Mesenteric fat pad (tissue), 1 donor: Measurements from ENCODE around the gene NFKBIE. TPM values are rescaled to one million over a fixed set of nuclear protein-coding genes. Genes with fewer than 3 reads are reported as not detected.

ENCODE experiments used
- DNase-seq: peaks from one replicate; pipeline ENCODE4 v3.0.0-alpha.2; 2020; ENCODE audit warnings: low spot score
- total RNA-seq: library from RNA; stranded (reverse); fragmentation: NEBNext Ultra II Directional; extraction: Animal tissue kit (Norgen Biotek cat#: 25700); gene quantifications from one replicate; pipeline ENCODE4 v1.2.1, GENCODE V29; 2021
- donor health status: DM: yes; HTN: yes; CAD: no.

Gene NFKBIE
- total RNA-seq, 1 donor from 2014 or later: 6.6 TPM

- DNase-seq: no peak
Observed at GRCh38 chr6:44217332-44218143, 47.8 kb downstream of the NFKBIE start.

DNA sequence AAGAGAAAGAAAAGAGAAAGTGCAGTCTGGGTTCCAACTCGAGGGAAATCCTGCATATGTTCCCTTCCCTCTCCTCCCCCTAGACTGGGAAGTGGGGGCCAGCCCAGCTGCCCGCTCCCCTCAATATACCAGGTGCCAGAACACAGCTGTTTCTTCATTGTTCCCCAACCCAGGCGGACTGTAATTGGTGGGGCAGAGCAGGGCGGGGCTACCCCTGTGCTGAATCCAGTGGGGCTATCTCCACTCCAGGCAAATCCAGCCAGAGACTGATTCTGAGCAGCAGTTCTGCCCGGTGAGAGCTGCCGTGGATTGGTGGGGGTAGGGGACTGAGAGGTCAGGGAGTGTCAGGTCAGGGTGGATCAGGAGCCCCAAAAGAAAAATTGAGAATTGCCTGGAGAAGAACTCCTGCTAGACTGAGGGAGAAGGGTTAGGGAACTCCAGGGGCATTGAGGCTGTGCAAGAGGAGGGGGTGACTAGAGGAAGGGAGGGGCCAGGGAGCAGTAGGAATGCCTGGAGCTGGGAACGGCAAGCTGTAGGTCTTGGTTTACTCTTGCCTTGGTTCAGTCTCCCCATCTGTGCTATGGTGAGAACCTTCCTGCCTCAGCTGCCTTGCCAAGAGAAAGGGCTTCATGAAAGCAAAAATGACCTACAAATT lies 48.5 kb downstream of the NFKBIE start, which contains the start of gene MYMX:
Gene MYMX, plus strand, starts transcription at position 250 of the 655 bp plus-strand sequence. CDS start 546 bp downstream, outside the sequence.
- DNase-seq: no peak

GRCh38 chr6:44214307-44214706 lies 51.0 kb downstream of the NFKBIE start:
- no peak for DNase-seq

DNA sequence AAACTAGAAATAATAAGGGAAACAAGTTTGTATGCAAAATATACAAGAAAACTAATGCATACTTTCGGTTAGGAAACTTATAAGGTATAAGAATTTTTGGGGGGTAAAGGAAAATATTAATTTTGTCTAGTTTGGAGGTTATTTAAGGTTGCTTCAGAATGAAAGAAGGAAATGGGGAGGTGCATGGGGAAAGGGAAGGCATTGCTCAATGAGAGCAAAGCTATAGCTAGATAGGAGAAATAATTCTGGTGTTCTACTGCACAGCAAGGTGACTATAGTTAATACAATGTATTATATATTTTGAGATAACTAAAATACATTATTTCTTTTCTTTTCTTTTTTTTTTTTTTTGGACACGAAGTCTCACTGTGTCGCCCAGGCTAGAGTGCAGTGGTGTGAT lies 54.1 kb downstream of the NFKBIE start:
- no peak for DNase-seq

Other genes starting within 250 kb of the NFKBIE start
- 36.7 TPM for gene MRPL14, start 138.1 kb downstream of the NFKBIE start, total RNA-seq
- 24.3 TPM for gene TMEM63B, start 138.0 kb downstream of the NFKBIE start, total RNA-seq
- 2.4 TPM for gene CAPN11, start 106.7 kb downstream of the NFKBIE start, total RNA-seq
- gene MYMX, start 48.6 kb downstream of the NFKBIE start, total RNA-seq: 11.6 TPM
- 205 TPM for gene SLC29A1, start 42.0 kb downstream of the NFKBIE start, total RNA-seq
- gene HSP90AB1, start 18.4 kb downstream of the NFKBIE start, total RNA-seq: 630 TPM
- 27.4 TPM for gene SLC35B2, start 8.0 kb downstream of the NFKBIE start, total RNA-seq
- not detected for gene TMEM151B, start 4.9 kb upstream of the NFKBIE start, total RNA-seq
- gene AARS2, start 47.8 kb upstream of the NFKBIE start, total RNA-seq: 8.1 TPM
- not detected for gene SPATS1, start 77.1 kb upstream of the NFKBIE start, total RNA-seq
- 16.8 TPM for gene CDC5L, start 122.2 kb upstream of the NFKBIE start, total RNA-seq